GM19099 (cell line): ENCODE results near the gene ARL5A.

ENCODE experiments used
- POLR2A ChIP-seq: IDR thresholded peaks from 3 replicates; pipeline ENCODE4 v1.6.1; 2011; ENCODE audit warnings: low read depth; ENCODE audit not compliant: insufficient read length; ENCODE audit errors: extremely low read depth

ARL5A gene

GRCh38 chr2:151828143-151828889, at the start of gene ARL5A:
Gene ARL5A (minus strand): TSS chr2:151828421. CDS start chr2:151828176, 245 bp downstream.
- peak; percentile 98 for TF ChIP-seq POLR2A

GRCh38 chr2:151872463-151872862, 44.2 kb upstream of the ARL5A start:
- no peak for TF ChIP-seq POLR2A

- TF ChIP-seq POLR2A, result no peak
These were observed 41.1 kb upstream of the ARL5A start for GRCh38 chr2:151869291-151869690.

- TF ChIP-seq POLR2A, result no peak
These were observed 34.5 kb upstream of the ARL5A start for GRCh38 chr2:151862700-151863099.

GRCh38 chr2:151861174-151861573, 33.0 kb upstream of the ARL5A start:
- no peak for TF ChIP-seq POLR2A

- no peak for TF ChIP-seq POLR2A
These were observed 32.5 kb upstream of the ARL5A start for GRCh38 chr2:151860613-151861146.

- TF ChIP-seq POLR2A, result no peak
These were observed 32.0 kb upstream of the ARL5A start for GRCh38 chr2:151860210-151860609.

- TF ChIP-seq POLR2A, result no peak
These were observed 29.4 kb upstream of the ARL5A start for GRCh38 chr2:151857650-151858049.

GRCh38 chr2:151855111-151855510, 26.9 kb upstream of the ARL5A start:
- no peak for TF ChIP-seq POLR2A

GRCh38 chr2:151853070-151853758, 25.0 kb upstream of the ARL5A start:
- TF ChIP-seq POLR2A, result no peak

GRCh38 chr2:151852260-151853069, 24.2 kb upstream of the ARL5A start:
- no peak for TF ChIP-seq POLR2A

- TF ChIP-seq POLR2A, result no peak
These were observed 23.5 kb upstream of the ARL5A start for GRCh38 chr2:151851761-151852160.

- TF ChIP-seq POLR2A, result no peak
These were observed 21.3 kb upstream of the ARL5A start for GRCh38 chr2:151849413-151850010.

- no peak for TF ChIP-seq POLR2A
These were observed 17.7 kb upstream of the ARL5A start for GRCh38 chr2:151845884-151846283.

- TF ChIP-seq POLR2A, result no peak
These were observed 17.3 kb upstream of the ARL5A start for GRCh38 chr2:151845481-151845880.
